Body of pancreas (tissue), 4 donors: ENCODE measurements around the gene HMG20A. TPM values are rescaled to one million over a fixed set of nuclear protein-coding genes. Genes with fewer than 3 reads are reported as not detected.
A peak's percentile ranks its signal among the peaks of the same experiment; 100 is the strongest.

ENCODE experiments used
- ATAC-seq: fragments of 150-250 bp; one replicate; pipeline ENCODE4 v1.9.1; 2016
- DNase-seq, 4 donors: peaks; one replicate each; pipeline ENCODE4 v3.0.0-alpha.2; 2019
- H3K27ac ChIP-seq, 4 donors: fragments of 200-600 bp; sonication (generic); 1 replicate in 3 of 4; 2 replicates in 1 of 4; pipeline versions ENCODE4 v1.5.1 to v1.6.1; 2016 to 2019; ENCODE audit warnings: mild to moderate bottlenecking in 1 of 4, mixed read lengths in 1 of 4, moderate library complexity in 1 of 4
- H3K27me3 ChIP-seq, 2 donors: fragments of 200-600 bp; sonication (generic); one replicate each; pipeline ENCODE4 v1.6.0; 2016; ENCODE audit warnings: mild to moderate bottlenecking in 1 of 2
- H3K36me3 ChIP-seq, 2 donors: fragments of 200-600 bp; sonication (generic); replicated peaks in 1 of 2; 2 replicates each; pipeline ENCODE4 v1.5.1; 2016; ENCODE audit warnings: low read depth in 2 of 2; ENCODE audit not compliant: insufficient read depth in 1 of 2
- H3K4me1 ChIP-seq: fragments of 200-600 bp; sonication (generic); one replicate; pipeline ENCODE4 v1.6.0; 2016
- H3K4me3 ChIP-seq, 2 donors: fragments of 200-600 bp; sonication (generic); 1 replicate in 1 of 2; 2 replicates in 1 of 2; pipeline ENCODE4 v1.5.1; 2016 to 2019
- H3K9me3 ChIP-seq, 3 donors: fragments of 200-600 bp; sonication (generic); 1 replicate in 2 of 3; 2 replicates in 1 of 3; pipeline ENCODE4 v1.5.1; 2016
- CTCF ChIP-seq, 7 experiments: fragments of 450-650 bp in 4 of 7; fragments of 200-600 bp in 3 of 7; sonication (generic) in 3 of 7; IDR thresholded peaks; one replicate each; pipeline ENCODE4 v1.5.1; 2016 to 2019; ENCODE audit warnings: antibody characterized with exemption in 7 of 7
- POLR2A ChIP-seq, 3 donors: fragments of 450-650 bp; IDR thresholded peaks; one replicate each; pipeline ENCODE4 v1.6.1; 2016; ENCODE audit warnings: antibody characterized with exemption in 3 of 3, mild to moderate bottlenecking in 2 of 3
- WGBS, 2 donors: methylation state at CpG; one replicate each; pipeline ENCODE4 v1.1.5; 2017; 5-methylcytosine and 5-hydroxymethylcytosine counted together
- intact Hi-C: fragments of 100-400 bp; cut with DNase I; formaldehyde crosslinking; loops from one replicate; pipeline ENCODE4 v1.15.1; 2023
- total RNA-seq, 2 donors: library from RNA; depleted of rRNA; stranded (reverse); fragments of >200 nt; gene quantifications; one replicate each; pipeline ENCODE4 v1.1.0, GENCODE V29; 2016

The HMG20A gene
- total RNA-seq, 2 donors from 2014 or later: 21.8 to 59.0 TPM

GRCh38 chr15:77412972-77413698 is 7.6 kb upstream of the HMG20A start:
- ATAC-seq: no peak
- intact Hi-C loops: no loop called here
- H3K4me1 ChIP-seq: peaks cover 30% of the 10 kb centered on the region
- no peaks in the 10 kb centered on the region for H3K36me3 ChIP-seq
- DNase-seq: no peak
- H3K27ac ChIP-seq: peak overlapping the region in 1 of 4 donors; percentile 1
- no peak overlapping the region for H3K4me3 ChIP-seq
- H3K9me3 ChIP-seq: no peaks in the 10 kb centered on the region
- TF ChIP-seq POLR2A (IDR thresholded peaks at IDR 0.05) (no peak), CTCF (IDR thresholded peaks at IDR 0.05) (no peak)
- H3K27me3 ChIP-seq: no peaks in the 10 kb centered on the region
- WGBS, 2 donors: 15 to 32% methylated on average over 2 of the region's 2 CpGs

GRCh38 chr15:77413699-77414349 is 6.9 kb upstream of the HMG20A start:
- intact Hi-C loops: no loop called here
- H3K27me3 ChIP-seq: no peaks in the 10 kb centered on the region
- H3K9me3 ChIP-seq: no peaks in the 10 kb centered on the region
- peaks cover 36% of the 10 kb centered on the region for H3K4me1 ChIP-seq
- DNase-seq (no peak), ATAC-seq (no peak)
- WGBS, 2 donors: 87 to 94% methylated on average over 4 of the region's 4 CpGs
- H3K4me3 ChIP-seq: no peak overlapping the region
- TF ChIP-seq CTCF (IDR thresholded peaks at IDR 0.05): no peak
- TF ChIP-seq POLR2A (IDR thresholded peaks at IDR 0.05): no peak
- H3K36me3 ChIP-seq: no peaks in the 10 kb centered on the region
- no peak overlapping the region for H3K27ac ChIP-seq

GRCh38 chr15:77414789-77415442 is 5.8 kb upstream of the HMG20A start:
- WGBS, 2 donors: 77 to 83% methylated on average over 2 of the region's 2 CpGs
- no peak overlapping the region for H3K4me3 ChIP-seq
- intact Hi-C loops: no loop called here
- H3K36me3 ChIP-seq: no peaks in the 10 kb centered on the region
- TF ChIP-seq POLR2A (IDR thresholded peaks at IDR 0.05) (no peak), CTCF (IDR thresholded peaks at IDR 0.05) (no peak)
- DNase-seq (no peak), ATAC-seq (no peak)
- H3K27ac ChIP-seq: no peak overlapping the region
- H3K9me3 ChIP-seq: no peaks in the 10 kb centered on the region
- H3K4me1 ChIP-seq: peaks cover 29% of the 10 kb centered on the region
- no peaks in the 10 kb centered on the region for H3K27me3 ChIP-seq

GRCh38 chr15:77415450-77416147 is 5.1 kb upstream of the HMG20A start:
- 81 to 84% methylated on average over 4 of the region's 4 CpGs for WGBS, 2 donors
- Histone ChIP-seq H3K4me1 (peaks cover 23% of the 10 kb centered on the region), H3K27me3 (no peaks in the 10 kb centered on the region), H3K27ac (no peak overlapping the region), H3K4me3 (no peak overlapping the region), H3K9me3 (no peaks in the 10 kb centered on the region), H3K36me3 (no peaks in the 10 kb centered on the region)
- TF ChIP-seq CTCF (IDR thresholded peaks at IDR 0.05) (no peak), POLR2A (IDR thresholded peaks at IDR 0.05) (no peak)
- intact Hi-C loops: no loop called here
- DNase-seq (no peak), ATAC-seq (no peak)
